GM21717 (cell line): Measurements from ENCODE around the gene TMEM145.
"Not testable (repeated sequence)": the region's sequence is repeated elsewhere in the genome, so short reads cannot be mapped to it uniquely, and the experiment has no call there.

ENCODE experiments used
- ATAC-seq: cut with Tn5 transposase; IDR thresholded peaks from one replicate; pipeline ENCODE4 v1.9.1; 2021; ENCODE audit warnings: mild to moderate bottlenecking, moderate library complexity; ENCODE audit not compliant: unreplicated experiment

TMEM145 gene

GRCh38 chr19:42333975-42334696 is 21.0 kb downstream of the TMEM145 start:
- no peak for ATAC-seq

- ATAC-seq: no peak
Observed at GRCh38 chr19:42334697-42335373, 21.7 kb downstream of the TMEM145 start.

- ATAC-seq: no peak
Observed at GRCh38 chr19:42335374-42335936, 22.3 kb downstream of the TMEM145 start.

- ATAC-seq: no peak
Observed at GRCh38 chr19:42335971-42336370, 22.9 kb downstream of the TMEM145 start.

- ATAC-seq: not testable (repeated sequence)
Observed at GRCh38 chr19:42339126-42339860, 26.2 kb downstream of the TMEM145 start.

GRCh38 chr19:42339922-42340321 is 26.8 kb downstream of the TMEM145 start:
- not testable (repeated sequence) for ATAC-seq

- ATAC-seq: no peak
Observed at GRCh38 chr19:42343344-42344110, 30.4 kb downstream of the TMEM145 start.

- no peak for ATAC-seq
Observed at GRCh38 chr19:42344336-42344893, 31.3 kb downstream of the TMEM145 start.

- ATAC-seq: no peak
Observed at GRCh38 chr19:42345191-42345812, 32.2 kb downstream of the TMEM145 start.

GRCh38 chr19:42348211-42348610 is 35.1 kb downstream of the TMEM145 start:
- no peak for ATAC-seq

- ATAC-seq: no peak
Observed at GRCh38 chr19:42349378-42350107, 36.4 kb downstream of the TMEM145 start.

GRCh38 chr19:42350417-42350816 is 37.3 kb downstream of the TMEM145 start:
- ATAC-seq: no peak

- no peak for ATAC-seq
Observed at GRCh38 chr19:42351079-42351735, 38.1 kb downstream of the TMEM145 start.

GRCh38 chr19:42352301-42353259 is 39.5 kb downstream of the TMEM145 start:
- ATAC-seq: no peak

GRCh38 chr19:42353341-42354015 is 40.4 kb downstream of the TMEM145 start:
- ATAC-seq: no peak

GRCh38 chr19:42355896-42356295 is 42.8 kb downstream of the TMEM145 start:
- no peak for ATAC-seq

- ATAC-seq: no peak
Observed at GRCh38 chr19:42356686-42357085, 43.6 kb downstream of the TMEM145 start.
